22Rv1 (cell line): ENCODE results near the gene PDCD5.
"Not testable (repeated sequence)": the region's sequence is repeated elsewhere in the genome, so short reads cannot be mapped to it uniquely, and the experiment has no call there.

Experiments used
- CTCF ChIP-seq: fragments of 450-650 bp; IDR thresholded peaks from 2 replicates; pipeline ENCODE4 v1.5.1; 2017; ENCODE audit warnings: mild to moderate bottlenecking
- ZFX ChIP-seq: fragments of 450-650 bp; IDR thresholded peaks from 2 replicates; pipeline ENCODE4 v1.6.1; 2017; ENCODE audit warnings: antibody characterized with exemption, borderline replicate concordance

- not testable (repeated sequence) for TF ChIP-seq CTCF, ZFX
Observed at GRCh38 chr19:32571471-32572075, 9.4 kb upstream of the PDCD5 start.
